Stimulated activated CD4-positive, alpha-beta T cell treated with anti-CD3 and anti-CD28 coated beads, Interleukin-12 subunit alpha, Interleukin-12 subunit beta, amount 100 ng/mL, for 48 hours (primary cell): ENCODE results near the gene XYLT1.

ENCODE experiments used
- DNase-seq, 3 donors: peaks; one replicate each; pipeline ENCODE4 v3.0.0-alpha.2; 2020; ENCODE audit warnings: low read depth in 2 of 3, low spot score in 1 of 3

XYLT1 gene

GRCh38 chr16:17072104-17072503 lies 398.7 kb downstream of the XYLT1 start:
- no peak for DNase-seq

- peak; percentile 67 to 77 (median 72) for DNase-seq
Observed at GRCh38 chr16:17070882-17071592, 399.7 kb downstream of the XYLT1 start.

DNA sequence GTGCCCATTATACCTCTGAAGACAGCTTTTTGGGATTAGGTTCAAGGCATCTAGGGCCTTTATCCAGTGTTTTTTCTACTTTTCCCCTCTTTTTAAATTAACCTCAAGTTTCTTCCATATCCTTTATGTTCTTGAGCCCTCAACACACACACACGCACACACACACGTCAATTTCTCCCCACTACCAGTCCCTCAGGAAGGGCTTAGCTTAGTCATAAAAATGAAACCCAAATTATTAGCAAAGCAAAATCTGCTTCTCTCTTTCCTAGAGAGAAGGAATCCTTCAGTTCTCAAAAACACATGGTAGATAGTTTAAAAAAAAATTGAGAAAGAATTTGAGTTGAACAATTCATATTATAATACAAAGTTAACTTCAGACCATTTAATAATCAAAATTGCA lies 401.1 kb downstream of the XYLT1 start:
- no peak for DNase-seq

- no peak for DNase-seq
Observed at GRCh38 chr16:17068524-17068923, 402.2 kb downstream of the XYLT1 start.

- no peak for DNase-seq
Observed at GRCh38 chr16:17067882-17068281, 402.9 kb downstream of the XYLT1 start.

DNA sequence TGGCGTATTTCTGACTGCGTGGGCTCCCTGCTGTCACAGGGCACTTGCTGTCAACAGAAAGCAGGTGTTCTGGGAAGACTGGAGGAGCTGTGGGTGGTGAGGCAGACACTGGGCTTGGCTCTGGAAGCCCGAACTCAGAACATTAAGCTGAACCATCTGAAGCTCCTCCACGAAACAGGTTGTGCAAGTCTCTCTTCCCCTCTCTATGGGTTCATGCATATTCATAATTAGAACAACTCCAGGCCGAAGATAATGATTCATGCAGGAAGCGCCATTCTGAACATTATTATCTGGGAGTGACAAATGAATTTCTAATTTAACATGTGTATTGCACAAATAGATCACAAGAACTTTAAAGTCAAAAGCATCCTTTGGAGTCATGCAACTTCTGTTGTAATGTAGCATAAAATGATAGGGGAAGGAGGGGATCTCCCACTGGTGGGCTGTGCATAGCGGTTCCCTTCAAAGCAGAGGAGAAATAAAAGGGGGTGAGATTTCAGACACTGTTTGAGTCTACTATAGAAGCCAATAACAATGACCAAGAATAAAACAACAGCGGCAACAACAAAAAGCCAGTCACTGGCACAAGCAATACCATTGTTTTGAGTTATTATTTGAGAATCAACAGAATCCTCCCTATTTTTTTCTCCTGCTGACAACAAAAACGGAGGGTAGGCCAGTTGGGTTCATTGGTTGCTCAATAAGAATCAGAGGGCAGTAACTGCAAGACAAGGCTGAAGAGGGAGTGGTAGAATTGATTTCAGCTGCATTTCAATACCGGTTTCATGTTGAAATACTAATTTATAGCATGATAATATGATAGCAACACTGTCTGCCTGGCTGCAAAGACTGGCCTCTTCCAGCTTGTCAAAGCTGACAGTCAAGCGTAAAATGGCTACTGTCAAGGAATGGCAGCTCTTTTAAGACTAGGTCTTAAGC lies 407.3 kb downstream of the XYLT1 start:
- no peak for DNase-seq

- no peak for DNase-seq
Observed at GRCh38 chr16:17062676-17063075, 408.1 kb downstream of the XYLT1 start.

DNA sequence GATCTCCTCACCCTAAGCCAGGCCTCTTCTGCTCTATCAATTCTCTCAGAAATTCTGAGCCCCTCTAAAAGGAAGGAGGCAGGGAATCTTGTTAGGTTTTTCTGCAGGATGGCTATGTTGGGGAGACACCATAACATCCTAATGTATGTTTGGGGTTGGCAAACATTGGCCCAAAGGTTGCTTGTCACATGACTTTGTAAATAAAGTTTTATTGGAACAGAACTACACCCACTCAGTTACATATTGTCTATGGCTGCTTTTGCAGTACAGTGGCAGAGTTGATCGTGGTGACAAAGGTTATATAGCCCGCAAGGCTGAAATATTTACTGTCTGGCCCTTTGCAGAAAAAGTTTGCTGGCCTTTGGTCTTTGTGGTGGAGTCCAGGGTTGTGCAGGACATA lies 409.4 kb downstream of the XYLT1 start:
- DNase-seq, result no peak

DNA sequence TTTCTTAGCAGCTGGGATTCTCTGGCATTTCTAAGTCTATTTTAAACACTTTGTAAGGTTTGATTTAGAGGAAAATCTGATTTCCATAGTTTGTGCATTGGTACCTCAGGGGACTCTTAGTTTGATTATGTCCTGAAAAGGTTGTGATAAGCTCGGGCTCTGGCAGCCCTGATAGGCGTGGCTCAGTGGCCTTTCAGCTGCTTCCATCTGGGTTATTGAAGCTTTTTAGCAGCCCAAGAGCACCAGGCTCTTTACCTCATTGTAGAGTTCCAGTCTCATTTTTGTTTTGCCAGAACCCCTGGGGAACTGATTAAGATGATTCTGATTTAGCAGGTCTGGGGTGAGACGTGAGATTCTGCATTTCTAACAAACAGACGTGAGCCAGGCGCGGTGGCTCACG lies 412.3 kb downstream of the XYLT1 start:
- no peak for DNase-seq

GRCh38 chr16:17056666-17057065 lies 414.1 kb downstream of the XYLT1 start:
- DNase-seq, result no peak

DNA sequence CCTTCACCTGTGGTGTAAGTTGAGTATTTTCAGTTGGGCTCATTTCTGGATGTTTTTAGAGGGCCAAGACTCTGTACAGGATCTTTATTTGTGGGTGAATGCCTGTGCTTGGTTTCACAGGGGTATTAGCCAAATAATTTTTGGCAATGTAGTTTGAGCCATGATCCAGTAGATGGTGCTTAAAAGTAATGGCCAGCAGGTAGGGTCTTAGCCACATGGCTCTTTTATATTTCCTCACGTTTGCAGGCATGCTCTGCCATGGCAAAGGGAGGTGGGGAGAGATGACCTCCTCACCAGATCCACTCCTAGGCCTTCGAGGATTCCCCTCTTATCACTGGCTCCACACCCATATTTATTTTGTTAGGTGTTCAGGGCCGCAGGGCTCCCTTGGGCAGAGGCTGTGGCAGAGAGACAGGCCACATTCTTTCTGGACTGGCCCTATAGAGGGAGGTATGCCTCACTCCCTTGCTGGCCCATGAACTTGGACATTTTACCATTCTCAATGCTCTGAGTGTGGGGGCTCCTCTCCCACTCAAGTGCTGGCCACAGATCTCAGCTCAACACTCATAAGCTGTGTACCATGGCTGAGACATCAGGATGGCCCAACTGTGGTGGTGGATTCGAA lies 417.1 kb downstream of the XYLT1 start:
- no peak for DNase-seq
